Measurements from ENCODE around the gene SMAD7.

Gene SMAD7

DNA sequence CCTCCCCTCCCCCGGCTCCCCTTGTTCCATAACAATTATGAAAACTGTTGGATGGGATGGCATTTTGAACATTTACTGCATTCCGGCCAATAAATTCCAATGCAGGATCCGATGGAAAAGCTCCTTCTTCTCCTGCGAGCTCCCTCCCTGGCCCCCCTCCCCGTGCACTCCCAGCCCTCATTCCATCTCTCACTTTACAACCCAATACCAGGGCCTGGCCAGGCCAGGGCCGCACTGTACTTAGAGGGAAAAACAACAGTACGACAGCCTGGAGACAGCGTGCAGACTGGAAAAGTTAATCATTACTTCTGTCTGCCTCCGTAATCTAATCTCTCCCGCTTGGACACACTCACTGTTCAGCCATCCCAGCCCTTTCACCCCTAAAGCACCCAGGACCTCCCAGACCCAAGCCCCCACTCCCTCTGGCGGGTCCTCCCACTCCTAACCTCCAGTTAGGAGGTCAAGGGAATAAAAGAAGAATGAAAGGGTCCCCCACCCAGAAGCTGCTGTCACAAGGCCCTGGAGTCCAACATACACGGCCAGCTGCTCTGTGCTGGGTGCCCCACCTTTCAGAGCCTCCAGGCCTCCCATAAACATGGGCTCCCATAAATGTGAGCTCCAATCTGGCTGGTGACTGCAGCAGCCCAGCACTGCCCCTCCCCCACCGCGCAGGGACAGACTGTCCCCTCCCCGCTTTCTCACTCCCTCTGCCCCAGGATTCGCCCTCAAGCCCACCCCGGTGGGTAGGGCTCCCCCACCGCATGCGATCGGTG is 20.6 kb downstream of the SMAD7 start:
- no peak for DNase-seq (ENCODE audit: low read depth)

DNA sequence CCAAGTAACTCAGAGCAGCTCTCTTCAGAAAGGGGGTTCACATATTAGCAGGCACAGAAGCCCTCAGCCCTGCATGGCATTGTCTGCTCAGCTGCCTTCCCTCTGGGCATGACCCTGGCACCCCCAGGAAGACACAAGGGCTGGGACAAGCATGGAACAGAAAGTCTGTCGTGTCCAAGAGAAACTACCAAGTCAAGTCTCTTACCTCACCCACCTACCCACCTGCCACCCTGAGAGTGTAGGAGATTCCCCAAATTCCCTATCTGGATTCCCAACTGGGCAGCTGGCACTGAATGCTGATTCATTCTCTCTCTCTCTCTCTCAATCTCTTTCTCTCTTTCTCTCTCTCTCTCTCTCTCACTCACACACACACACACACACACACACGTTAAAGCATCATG is 21.6 kb downstream of the SMAD7 start:
- no peak for DNase-seq (ENCODE audit: low read depth)

DNA sequence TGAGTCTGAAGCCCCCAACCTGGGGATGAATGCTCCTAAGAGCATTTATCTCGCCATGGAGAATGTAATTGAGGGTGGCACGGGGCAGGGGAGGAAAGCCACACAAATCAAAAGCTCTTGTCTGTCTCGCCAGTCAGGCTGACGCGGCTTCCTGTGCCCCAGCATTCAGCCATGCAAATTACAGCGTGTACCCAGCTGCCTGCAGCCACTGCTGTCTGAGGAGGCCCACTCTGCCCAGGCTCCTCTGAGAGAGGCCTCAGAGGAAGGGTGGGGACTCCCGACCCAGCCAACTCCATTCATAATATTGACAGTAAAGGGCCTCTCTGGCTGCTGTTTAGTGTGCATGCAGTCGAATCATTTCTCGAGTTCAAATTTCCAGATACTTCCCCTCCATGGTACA is 22.0 kb downstream of the SMAD7 start:
- DNase-seq (ENCODE audit: low read depth): peak; percentile 61

DNA sequence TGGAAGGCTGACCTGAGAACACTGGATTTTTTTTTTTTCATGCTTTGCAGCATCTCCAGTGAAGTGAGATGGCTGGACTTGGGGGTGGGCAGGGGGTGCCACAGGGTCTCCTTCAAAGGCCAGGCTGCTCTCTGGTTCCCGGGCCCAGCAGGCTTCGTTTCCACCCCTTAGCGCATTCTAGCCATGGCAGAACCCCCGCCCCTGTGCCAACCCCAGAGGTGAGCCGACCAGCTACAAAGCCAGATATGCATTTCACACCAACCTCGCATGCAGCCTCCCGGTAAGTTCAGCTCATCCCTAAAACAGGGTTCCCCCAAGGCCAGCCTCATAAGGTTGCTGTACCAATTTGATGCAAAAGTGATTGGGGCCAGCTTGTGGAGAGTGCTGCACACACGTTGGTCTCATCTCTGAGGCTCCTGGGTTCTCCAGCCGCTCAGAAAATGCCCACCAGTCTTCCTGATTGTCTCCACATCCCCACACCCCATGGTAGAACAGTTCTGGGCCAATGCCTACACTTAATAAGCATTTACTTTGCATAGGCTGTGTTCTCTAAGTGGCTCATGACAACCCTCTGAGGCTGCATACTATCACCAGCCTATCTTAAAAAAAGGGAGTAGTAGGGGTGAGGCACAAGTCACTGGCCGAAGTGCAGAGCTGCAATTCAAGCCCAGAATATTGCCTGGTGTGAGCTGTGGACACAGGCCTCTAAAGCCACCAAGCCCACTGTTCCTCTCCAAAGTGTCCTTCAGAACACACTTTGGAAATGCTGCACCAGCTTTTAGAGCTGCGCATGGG is 23.3 kb downstream of the SMAD7 start:
- no peak for DNase-seq (ENCODE audit: low read depth)

DNA sequence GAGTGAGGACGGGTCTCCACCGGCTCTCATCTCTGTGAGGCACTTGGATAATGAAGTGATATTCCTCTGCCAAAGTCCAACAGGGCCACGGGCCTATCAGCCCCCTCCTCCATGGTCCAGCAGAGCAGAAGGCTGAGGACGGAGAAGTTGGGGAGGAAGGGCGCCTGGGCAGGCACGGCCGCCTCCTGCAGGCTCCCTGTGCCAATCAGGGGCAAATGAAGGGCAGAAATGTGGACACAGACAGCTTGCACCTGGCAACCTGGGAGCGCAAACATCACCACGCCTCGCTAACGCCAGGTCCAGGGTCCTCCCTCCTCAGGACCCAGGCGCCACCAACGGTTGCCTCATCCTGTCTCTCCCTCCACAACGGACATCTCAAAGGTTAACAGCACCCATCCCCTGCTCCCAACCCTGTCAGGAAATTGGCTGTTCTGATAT is 24.3 kb downstream of the SMAD7 start:
- no peak for DNase-seq (ENCODE audit: low read depth)

DNA sequence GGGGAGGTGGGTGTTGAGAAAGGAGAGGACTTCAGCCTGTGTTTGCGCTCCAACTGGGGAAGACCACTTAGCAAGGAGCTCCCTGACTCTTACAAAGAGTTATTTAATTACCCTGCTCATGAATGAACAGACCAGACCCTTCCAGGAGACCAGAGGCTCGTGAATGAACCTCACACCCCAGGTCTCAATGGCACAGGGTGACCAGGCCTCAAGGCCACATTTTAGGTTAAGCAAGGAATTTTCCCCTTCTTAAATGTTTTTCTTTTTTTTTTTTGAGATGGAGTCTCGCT is 25.3 kb downstream of the SMAD7 start:
- no peak for DNase-seq (ENCODE audit: low read depth)

DNA sequence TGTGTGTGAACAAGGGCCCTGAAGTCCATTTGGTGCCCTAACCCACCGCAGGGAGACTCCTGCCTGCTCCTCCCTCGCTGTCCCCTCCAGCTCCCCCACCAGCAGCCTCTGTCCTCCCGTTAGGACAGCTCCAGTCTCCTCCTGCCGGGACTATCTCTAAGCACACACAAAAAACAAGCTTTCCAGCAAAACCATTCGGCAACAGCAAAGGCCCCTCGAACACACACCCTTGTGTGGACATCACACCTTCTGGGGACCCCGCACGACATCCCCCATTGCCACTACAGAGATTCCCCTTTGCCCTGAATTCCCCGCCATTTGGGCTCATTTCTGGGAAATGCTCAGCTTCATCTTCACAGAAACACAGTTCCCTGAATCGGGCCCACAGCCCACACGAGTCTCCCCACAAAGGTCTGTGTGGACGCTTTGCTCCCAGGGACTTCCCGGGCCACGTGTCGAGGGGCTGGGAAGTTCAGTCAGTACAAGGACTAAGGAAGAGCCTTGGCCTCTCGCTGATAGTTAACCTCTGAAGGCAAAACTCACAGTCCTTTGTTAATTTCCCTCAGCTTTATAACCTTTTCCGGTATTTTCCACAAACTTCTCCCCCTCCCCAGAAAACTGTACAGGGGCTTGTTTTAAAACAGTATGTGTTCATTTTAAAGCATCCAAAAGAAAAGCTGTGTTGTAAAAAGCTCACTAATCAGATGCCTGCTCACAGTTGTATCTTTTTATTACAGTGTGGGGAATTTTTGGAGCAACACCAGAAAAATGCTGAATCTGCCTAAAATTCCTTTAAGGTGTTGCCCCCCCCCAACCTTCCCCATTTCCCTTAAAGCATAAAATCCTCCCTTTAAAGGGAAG is 25.9 kb downstream of the SMAD7 start:
- no peak for DNase-seq (ENCODE audit: low read depth)

DNA sequence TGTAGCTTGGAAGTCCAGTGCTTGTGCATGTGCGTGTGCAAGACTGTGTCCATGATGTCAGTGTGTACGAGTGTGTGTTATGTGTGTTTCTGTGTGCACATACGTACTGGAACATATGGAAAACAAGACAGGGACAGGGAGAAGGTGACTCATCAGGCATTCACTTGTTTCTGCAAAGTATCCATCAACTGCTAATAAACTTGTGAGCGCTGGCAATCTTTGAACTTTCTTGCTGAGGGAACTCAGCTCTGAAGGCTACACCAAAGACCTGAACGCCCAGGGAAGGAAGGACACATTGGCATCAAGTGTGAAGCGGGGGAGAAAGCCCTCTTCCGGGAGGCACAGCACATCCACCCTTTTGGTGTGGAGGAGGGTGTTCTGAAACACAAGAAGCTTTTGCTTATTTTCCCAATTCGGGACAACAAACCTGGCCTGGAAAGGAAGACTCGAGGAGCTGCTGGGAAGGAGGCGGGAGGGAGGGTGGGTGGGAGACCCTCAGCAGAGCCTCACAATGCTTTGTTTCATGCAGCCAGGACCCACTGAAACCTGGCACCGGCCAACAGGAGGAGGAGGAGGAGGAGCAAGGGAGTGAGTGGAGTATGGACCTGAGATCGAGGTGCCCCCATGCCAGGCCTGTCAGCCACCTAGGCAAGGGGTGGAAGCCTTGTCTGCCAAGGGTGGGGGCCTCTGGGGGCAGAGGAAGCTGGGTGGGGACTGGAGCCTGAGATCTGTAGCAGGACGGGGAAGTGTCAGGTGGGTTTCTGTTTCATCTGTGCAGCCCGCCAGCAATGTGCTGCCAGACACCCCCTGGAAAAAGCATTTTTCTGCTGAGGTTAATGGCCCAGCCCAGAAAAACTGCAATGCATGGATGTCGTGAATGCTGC is 26.8 kb downstream of the SMAD7 start:
- no peak for DNase-seq (ENCODE audit: low read depth)

DNA sequence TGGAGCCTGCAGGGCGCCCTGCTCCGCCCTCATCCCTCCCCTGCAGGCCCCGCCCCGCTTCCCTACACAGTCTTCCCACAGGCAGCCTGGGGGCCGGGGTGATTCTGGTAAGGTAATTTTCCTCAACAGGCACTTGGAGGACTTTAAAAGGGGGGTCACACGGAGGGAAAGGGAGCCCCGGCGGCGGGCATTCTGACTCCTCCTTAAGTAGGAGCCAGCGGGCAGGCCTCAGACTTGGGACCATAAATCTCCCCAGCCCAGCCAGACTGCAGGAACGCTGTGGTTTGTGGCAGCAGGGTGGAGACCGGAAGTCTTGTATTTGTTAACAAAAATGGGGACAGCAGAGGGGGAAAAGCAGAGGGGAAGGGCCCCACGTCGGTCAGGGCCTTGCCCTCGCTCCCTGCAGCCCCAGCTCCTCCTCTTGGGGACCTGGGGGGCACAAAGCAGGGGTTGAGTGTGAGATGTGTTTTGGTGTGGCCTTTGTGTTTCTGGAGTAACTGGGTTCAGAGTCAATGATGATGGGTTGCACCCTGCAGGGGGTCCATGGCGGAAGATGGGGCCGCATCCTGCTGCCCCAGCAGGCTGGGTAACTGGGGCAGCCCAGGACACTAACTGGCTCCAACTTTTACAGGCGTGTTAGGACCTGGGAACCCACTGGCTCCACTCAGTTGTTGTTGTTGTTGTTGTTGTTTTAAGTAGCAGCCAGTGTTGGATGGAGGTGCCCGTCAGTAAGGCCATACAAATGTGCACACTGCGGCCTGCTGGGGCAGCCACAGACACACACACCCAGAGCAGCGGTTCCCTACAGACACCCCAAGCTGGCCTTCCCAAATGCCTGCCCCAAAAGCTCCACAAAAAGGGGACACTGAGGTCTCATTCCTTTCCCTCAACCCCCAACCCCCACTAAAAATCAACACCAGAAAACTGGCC is 27.7 kb downstream of the SMAD7 start:
- DNase-seq (ENCODE audit: low read depth): no peak

DNA sequence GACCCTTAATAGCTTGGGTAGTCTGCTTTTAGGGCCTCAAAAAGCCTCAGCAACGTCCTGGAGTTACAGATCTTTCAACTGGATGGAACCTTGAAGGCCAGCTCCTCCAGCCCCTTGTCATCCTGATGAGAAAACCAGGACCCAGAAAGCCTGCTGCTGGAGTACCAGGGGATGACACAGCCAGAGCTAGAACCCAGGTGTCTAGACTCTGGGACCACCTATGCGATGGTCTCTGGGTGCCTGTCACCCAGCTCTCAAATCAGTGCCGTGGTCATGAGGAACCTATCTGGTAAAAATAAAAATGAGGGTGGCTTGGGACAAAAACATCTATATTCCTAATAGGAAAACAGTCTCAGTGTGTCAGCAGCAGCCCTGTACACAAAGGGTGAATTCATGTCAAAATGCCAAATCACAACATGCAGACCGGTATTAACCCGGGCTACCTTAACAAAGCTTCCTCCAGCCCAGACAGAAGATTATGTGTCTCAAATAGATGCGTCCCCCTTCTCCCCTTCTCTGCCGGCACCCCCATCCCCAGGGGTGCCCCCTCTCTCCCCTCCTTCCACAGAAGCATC is 28.5 kb downstream of the SMAD7 start:
- DNase-seq (ENCODE audit: low read depth): no peak

DNA sequence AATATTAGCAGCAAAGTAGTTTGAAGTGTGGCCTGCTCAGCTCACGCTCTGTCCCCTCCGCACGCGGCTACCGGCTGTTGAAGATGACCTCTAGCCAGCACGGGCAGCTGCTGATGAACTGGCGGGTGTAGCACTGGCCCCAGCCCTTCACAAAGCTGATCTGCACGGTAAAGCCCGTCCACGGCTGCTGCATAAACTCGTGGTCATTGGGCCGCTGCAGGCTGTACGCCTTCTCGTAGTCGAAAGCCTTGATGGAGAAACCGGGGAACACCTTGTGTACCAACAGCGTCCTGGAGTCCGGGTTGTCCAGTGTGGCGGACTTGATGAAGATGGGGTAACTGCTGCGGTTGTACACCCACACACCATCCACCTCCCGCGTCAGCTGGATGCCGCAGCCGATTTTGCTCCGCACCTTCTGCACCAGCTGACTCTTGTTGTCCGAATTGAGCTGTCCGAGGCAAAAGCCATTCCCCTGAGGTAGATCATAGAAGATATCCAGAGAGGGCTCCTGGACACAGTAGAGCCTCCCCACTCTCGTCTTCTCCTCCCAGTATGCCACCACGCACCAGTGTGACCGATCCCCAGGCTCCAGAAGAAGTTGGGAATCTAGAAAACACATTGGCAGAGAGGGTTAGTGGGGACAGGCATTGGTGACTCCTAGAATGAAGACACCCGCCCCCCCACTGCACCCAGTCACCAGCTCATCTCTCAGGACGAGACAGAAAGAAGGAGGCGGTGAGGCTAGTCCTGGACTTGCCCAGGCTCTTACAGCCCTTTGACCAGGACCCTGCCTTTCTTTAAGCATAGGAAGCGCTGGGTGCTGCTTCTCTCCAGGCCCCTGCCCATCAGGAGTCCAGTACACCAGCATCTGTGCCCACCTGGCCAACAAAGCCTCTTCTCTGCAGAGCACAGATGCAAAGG is 29.2 kb downstream of the SMAD7 start:
- no peak for DNase-seq (ENCODE audit: low read depth)

DNA sequence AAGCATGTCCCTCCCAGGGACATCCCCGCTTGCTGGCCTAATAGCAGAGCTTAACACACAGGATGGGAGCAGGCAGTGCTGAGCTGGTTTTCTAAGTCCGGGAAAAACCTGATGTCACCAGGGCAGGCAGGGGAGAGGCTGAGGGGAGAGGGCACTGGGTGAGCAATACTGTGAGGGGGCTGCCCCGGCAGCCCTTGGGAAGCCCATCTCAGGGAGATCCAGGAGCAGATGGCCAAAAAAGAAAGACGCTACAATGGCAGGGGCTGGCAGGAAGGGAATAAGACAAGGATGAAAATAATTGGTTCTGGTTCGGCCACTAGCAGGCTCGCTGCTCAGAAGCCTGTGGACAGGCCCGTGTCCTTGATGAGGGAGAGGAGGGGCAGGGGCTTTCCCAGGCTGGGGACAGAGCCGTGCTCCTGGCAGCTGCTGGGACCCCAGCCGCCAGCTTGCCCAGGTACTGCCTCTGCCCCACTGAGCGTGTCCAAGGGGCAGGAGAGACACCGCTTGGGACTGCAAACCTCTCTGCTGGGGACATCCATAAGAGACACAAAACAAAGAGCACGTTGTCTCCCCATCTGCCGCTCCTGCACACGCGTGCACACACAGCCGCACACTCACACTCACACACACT is 30.2 kb downstream of the SMAD7 start:
- no peak for DNase-seq (ENCODE audit: low read depth)

DNA sequence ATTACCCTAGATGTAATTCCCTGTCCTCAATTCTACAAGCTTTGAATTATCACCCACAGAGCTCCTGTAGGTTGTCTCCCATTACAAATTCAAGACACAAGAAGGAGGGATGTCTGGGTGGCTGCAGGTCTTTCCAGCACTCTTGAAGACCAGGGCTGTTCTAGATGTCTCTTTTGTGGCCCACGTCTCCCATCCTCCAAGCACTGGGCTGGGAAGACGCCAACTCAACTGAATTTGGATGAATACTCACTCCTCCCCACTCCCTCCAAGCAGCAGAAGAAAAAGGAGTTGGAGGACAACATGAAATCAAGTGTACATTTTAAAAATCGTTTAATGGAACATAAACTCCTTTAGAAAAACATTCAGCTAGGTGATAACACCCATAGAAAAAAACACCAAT is 31.2 kb downstream of the SMAD7 start:
- no peak for DNase-seq (ENCODE audit: low read depth)

DNA sequence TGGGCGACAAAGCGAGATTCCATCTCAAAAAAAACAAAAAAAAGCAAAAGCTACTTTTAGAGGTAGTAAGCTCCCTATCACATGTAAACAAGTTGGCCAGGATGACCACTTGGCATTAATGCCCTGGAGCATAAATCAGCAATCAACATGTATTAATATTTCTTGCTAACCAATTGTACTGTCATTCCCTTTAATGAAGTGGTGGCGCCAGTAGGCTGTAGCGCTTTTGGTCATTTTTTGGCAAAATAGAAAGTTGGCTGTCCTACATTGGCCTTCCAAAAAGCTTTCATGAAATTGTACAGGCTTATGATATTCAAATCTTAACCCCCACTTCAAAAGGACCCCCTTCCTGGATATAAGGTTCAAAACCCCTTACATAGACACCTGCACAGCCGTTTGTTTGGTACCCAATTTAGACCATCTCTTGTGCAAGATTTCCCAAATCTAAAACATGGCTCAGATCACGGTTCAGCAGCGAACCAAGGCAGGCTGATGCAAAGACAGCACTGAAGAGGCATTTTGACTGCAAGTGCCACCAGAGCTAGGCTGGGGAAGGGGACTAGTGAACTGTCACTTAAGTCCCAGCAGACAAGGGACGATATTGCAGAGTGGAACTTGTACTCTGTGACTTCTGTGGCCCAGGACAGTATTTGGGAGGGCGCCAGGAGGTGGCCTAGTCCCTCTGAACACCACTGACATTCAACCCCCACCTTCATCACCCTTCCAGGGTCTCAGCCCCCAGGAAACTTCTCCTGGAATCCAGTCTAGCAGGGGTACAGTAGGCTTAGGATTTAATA is 31.9 kb downstream of the SMAD7 start:
- no peak for DNase-seq (ENCODE audit: low read depth)

DNA sequence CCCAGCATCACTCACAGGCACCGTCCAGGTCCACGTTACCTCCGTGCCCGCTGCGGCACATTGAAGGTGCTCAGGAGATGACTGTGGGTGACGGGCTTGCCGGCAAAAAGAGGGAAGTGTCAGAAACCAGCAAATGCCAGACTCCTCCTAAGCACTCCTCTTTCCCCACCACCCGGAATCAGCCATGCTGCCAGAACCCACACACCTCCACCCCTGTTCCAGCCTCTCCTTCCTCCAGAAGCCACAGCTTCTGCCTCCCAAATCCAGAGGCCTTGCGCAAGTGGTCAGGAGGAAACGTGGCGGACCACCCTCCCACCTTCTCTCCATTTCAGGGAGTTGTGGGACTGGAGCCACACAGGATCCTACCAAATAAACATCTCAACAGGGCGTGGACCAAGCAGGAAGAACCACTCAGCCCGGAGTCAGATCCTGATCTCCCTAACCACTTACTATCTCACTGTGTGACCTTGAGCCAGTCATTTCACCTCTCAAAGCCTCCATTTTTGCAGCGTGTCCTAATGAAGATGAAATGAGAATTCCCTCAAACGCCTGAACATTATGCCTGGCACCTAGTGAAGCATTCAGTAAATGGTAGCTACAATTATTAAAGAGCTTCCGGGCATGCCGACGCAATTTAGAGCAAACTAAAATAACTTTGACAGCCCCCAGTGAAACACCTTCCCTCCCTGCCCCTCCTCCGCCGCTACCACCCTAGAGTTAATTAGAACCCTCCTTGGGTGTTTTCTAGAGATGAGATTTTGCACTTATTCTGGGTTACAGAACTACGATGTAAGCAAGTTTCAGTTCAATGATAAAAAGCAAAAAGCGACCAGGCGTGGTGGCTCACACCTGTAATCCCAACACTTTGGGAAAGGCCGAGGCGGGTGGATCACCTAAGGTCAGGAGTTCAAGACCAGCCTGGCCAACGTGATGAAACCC is 32.9 kb downstream of the SMAD7 start:
- no peak for DNase-seq (ENCODE audit: low read depth)

DNA sequence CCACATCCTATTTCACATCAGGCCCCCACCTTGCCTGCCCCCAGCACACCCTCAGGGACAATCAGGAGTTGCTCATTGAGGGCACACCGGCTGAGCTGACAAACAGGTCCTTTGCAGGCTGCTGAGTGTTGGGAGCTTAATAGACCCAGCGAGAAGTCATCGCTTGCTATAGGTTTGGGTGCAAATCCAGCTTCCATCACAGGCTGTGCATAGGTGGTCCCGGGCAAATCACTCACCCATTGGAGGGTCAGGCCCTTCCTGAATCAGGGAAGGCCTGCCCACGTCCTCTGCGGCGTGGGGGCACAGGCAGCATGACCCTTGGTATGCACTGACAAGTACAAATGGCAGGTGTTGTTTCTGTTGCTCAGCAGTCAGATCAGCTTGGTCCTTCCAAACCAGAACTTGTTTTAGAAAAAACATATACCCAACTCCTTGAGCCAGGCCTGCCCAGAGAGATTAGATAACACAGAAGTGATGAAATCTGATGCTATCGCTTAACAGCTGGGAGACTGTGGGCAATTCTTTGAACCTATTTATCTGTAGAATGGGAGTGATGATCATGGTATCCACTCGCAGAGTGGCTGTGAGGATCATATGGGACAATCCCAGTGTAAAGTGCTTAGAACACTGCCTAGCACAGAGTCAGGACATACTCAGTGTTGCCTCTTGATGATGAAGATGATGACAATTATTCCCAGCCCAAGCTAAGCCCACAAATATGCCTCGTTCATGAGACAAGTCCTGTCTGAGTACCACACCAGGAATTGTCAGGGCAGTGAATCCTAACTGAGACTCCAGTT is 34.9 kb downstream of the SMAD7 start:
- DNase-seq (ENCODE audit: low read depth): no peak
